ENCODE data around the gene ABCC1.
A peak's percentile ranks its signal among the peaks of the same experiment; 100 is the strongest.

Gene ABCC1

DNA sequence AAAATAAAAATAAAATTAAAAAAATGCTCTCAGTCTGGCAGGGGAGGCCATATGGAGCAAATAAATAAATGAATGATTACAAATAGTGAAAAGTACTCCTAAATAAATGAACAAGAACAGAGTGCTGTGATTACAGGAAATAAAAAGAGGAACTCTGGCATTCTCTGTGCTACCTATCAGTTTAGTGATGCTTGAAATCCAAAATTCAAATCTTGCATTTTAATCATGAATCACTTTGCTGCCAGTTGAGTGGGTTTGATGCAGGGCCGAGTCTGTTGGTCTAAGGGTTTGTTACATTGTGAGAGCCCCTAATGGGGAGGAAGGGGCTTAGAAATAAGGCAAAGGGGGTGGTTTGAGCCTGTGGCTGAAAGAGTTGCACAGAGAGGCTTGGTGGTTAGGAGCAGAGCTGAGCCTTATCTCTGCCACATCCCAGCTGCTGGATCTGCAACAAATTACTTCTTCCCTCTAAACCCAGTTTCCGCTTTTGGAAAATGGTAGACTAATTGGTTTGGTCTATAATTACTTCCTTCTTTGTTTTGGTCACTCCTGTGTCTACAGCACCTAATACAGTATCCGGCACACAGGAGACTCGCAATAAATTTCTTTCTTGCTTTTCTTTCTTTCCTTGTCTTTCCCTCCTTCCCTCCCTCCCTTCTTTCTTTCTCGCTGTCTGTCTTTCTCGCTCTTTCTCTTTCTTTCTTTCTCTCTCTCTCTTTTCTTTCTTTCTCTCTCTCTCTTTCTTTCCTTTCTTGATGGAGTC lies 6.3 kb upstream of the ABCC1 start:
- Histone ChIP-seq H3K4me2 (ENCODE audit: low read length) (peak overlapping the region; percentile 29), H3K4me1 (ENCODE audit: low read length) (peaks cover 18% of the 10 kb centered on the region), H3K9ac (ENCODE audit: low read length) (no peak overlapping the region), H3K9me3 (ENCODE audit: insufficient read depth, low read length) (no peaks in the 10 kb centered on the region), H2AFZ (ENCODE audit: low read depth, low read length) (0 out of 2 replicates have a peak overlapping the region, but pooled peaks have one; percentile 12), H4K20me1 (ENCODE audit: insufficient read depth, low read length) (no peaks in the 10 kb centered on the region), H3K4me3 (ENCODE audit: low read length) (no peak overlapping the region), H3K27ac (ENCODE audit: low read length) (no peak overlapping the region), H3K79me2 (ENCODE audit: low read length) (0 out of 2 replicates have a peak, but pooled peaks cover 3% of the 10 kb centered on the region), H3K36me3 (replicated peaks; ENCODE audit: low read depth, low read length) (no peaks in the 10 kb centered on the region), H3K27me3 (ENCODE audit: low read depth, low read length) (no peaks in the 10 kb centered on the region)
- TF ChIP-seq, protein P1, sequence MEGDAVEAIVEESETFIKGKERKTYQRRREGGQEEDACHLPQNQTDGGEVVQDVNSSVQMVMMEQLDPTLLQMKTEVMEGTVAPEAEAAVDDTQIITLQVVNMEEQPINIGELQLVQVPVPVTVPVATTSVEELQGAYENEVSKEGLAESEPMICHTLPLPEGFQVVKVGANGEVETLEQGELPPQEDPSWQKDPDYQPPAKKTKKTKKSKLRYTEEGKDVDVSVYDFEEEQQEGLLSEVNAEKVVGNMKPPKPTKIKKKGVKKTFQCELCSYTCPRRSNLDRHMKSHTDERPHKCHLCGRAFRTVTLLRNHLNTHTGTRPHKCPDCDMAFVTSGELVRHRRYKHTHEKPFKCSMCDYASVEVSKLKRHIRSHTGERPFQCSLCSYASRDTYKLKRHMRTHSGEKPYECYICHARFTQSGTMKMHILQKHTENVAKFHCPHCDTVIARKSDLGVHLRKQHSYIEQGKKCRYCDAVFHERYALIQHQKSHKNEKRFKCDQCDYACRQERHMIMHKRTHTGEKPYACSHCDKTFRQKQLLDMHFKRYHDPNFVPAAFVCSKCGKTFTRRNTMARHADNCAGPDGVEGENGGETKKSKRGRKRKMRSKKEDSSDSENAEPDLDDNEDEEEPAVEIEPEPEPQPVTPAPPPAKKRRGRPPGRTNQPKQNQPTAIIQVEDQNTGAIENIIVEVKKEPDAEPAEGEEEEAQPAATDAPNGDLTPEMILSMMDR (IDR thresholded peaks at IDR 0.05; ENCODE audit: low read depth, low read length), result no peak
- no peak for TF ChIP-seq EZH2phosphoT487 (IDR thresholded peaks at IDR 0.05; ENCODE audit: low read depth)

DNA sequence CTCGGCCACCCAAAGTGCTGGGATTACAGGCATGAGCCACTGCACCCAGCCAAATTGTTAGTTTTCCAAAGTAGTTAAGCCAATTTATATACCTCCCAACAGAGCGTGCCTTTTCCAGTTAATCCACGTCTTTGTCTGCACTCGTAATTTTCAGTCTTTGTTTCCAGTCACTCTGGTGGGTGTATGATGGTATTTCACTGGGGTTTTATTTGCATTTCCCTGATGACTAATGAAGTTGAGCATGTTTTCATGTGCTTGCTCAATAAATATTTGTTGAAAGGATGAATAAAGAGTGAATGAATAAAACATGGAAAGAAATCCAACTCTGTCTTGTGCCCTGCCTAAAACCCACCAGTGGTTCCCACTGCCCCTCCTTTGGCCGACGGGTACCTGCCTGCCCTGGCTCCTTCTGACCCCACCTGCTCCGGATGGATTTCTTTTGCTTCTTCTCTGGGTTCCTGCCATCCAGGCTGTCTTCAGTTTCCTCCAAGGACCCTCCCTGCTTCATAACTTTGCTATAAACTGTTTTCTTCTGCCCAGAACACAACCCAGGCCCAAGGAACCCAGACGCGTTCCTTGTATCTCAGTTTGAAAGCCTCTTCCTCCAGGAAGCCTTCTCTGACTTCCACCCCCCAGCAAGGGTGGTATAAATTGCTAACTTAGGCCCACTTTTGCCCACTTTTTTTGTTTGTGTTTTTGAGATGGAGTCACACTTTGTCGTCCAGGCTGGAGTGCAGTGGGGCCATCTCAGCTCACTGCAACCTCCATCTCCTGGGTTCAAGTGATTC lies 3.0 kb upstream of the ABCC1 start:
- Histone ChIP-seq H3K27me3 (ENCODE audit: low read depth, low read length) (no peaks in the 10 kb centered on the region), H3K79me2 (ENCODE audit: low read length) (peaks cover 23% of the 10 kb centered on the region)

GRCh38 chr16:15947983-15948509 lies 1.4 kb upstream of the ABCC1 start:
- H3K9me3 ChIP-seq (ENCODE audit: insufficient read depth, low read length), result no peaks in the 10 kb centered on the region
- H3K27ac ChIP-seq (ENCODE audit: low read length), result no peak overlapping the region
- H3K4me3 ChIP-seq (ENCODE audit: low read length), result no peak overlapping the region
- TF ChIP-seq, protein P1 (IDR thresholded peaks at IDR 0.05; ENCODE audit: low read depth, low read length), result no peak
- no peak for TF ChIP-seq EZH2phosphoT487 (IDR thresholded peaks at IDR 0.05; ENCODE audit: low read depth)
- peaks cover 8% of the 10 kb centered on the region for H3K36me3 ChIP-seq (replicated peaks; ENCODE audit: low read depth, low read length)
- peaks cover 39% of the 10 kb centered on the region for H3K79me2 ChIP-seq (ENCODE audit: low read length)
- peaks cover 41% of the 10 kb centered on the region for H3K4me1 ChIP-seq (ENCODE audit: low read length)
- H3K27me3 ChIP-seq (ENCODE audit: low read depth, low read length), result no peaks in the 10 kb centered on the region
- H2AFZ ChIP-seq (ENCODE audit: low read depth, low read length), result no peak overlapping the region
- no peak overlapping the region for H3K4me2 ChIP-seq (ENCODE audit: low read length)
- no peak overlapping the region for H3K9ac ChIP-seq (ENCODE audit: low read length)
- peaks cover 23% of the 10 kb centered on the region for H4K20me1 ChIP-seq (ENCODE audit: insufficient read depth, low read length)

More for the DNA sequence above, 3.0 kb upstream of the ABCC1 start:
- Histone ChIP-seq H3K4me3 (ENCODE audit: low read length) (no peak overlapping the region), H3K36me3 (replicated peaks; ENCODE audit: low read depth, low read length) (peaks cover 5% of the 10 kb centered on the region), H4K20me1 (ENCODE audit: insufficient read depth, low read length) (peaks cover 9% of the 10 kb centered on the region), H3K4me1 (ENCODE audit: low read length) (peaks cover 36% of the 10 kb centered on the region), H3K9me3 (ENCODE audit: insufficient read depth, low read length) (no peaks in the 10 kb centered on the region), H2AFZ (ENCODE audit: low read depth, low read length) (no peak overlapping the region; the same call in 1 of the 2 replicates), H3K4me2 (ENCODE audit: low read length) (no peak overlapping the region), H3K27ac (ENCODE audit: low read length) (no peak overlapping the region), H3K9ac (ENCODE audit: low read length) (no peak overlapping the region)
- TF ChIP-seq, protein P1 (IDR thresholded peaks at IDR 0.05; ENCODE audit: low read depth, low read length), result no peak
- no peak for TF ChIP-seq EZH2phosphoT487 (IDR thresholded peaks at IDR 0.05; ENCODE audit: low read depth)
